Keratinocyte (primary cell): Measurements from ENCODE around the gene EEF2.

Source experiments
- EZH2 ChIP-seq: IDR thresholded peaks from one replicate; pipeline ENCODE4 v1.6.1; 2012; ENCODE audit warnings: inconsistent platforms, mild to moderate bottlenecking, low read length, moderate library complexity
- TF ChIP-seq, protein P1 (sequence below), 3 experiments: IDR thresholded peaks in 1 of 3; conservative IDR thresholded peaks in 1 of 3; optimal IDR thresholded peaks in 1 of 3; 2 replicates in 2 of 3; 3 replicates in 1 of 3; pipeline versions ENCODE3 to v1.5.1; 2011; ENCODE audit warnings: low read length in 3 of 3, mild to moderate bottlenecking in 3 of 3, moderate library complexity in 2 of 3, control low read depth in 1 of 3, inconsistent platforms in 1 of 3; ENCODE audit not compliant: insufficient read depth in 2 of 3; ENCODE audit errors: extremely low read depth in 1 of 3

DNA sequence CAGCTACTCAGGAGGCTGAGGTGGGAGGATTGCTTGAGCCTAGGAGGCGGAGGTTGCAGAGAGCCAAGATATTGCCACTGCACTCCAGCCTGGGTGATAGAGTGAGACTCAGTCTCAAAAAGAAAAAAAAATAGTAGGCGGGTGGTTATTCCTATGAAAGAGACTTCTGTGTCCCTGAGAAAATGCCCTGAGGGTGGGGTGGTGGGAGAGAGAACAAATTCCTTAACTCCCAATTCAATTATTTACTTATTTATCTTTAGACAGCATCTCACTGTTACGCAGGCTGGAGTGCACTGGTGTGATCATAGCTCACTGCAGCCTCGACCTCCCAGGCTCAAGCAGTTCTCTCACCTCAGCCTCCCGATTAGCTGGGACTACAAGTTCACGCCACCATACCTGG is 10.3 kb upstream of the EEF2 start:
- TF ChIP-seq, protein P1, sequence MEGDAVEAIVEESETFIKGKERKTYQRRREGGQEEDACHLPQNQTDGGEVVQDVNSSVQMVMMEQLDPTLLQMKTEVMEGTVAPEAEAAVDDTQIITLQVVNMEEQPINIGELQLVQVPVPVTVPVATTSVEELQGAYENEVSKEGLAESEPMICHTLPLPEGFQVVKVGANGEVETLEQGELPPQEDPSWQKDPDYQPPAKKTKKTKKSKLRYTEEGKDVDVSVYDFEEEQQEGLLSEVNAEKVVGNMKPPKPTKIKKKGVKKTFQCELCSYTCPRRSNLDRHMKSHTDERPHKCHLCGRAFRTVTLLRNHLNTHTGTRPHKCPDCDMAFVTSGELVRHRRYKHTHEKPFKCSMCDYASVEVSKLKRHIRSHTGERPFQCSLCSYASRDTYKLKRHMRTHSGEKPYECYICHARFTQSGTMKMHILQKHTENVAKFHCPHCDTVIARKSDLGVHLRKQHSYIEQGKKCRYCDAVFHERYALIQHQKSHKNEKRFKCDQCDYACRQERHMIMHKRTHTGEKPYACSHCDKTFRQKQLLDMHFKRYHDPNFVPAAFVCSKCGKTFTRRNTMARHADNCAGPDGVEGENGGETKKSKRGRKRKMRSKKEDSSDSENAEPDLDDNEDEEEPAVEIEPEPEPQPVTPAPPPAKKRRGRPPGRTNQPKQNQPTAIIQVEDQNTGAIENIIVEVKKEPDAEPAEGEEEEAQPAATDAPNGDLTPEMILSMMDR (optimal IDR thresholded peaks at IDR 0.05 in 1 of 3, IDR thresholded peaks at IDR 0.05 in 1 of 3, conservative IDR thresholded peaks at IDR 0.05 in 1 of 3; ENCODE audit: extremely low read depth in 1 of 3, insufficient read depth in 2 of 3, low read length in 3 of 3), result no peak
- no peak for TF ChIP-seq EZH2
